Measurements from ENCODE around the gene PCSK5. TPM values are rescaled to one million over a fixed set of nuclear protein-coding genes. Genes with fewer than 3 reads are reported as not detected.
A peak's percentile ranks its signal among the peaks of the same experiment; 100 is the strongest.

PCSK5 gene
- total and polyA plus RNA-seq, 4 experiments from 2014 or later, result 3.4 to 8.4 (median 6.5) TPM

- Histone ChIP-seq H3K9me3 (ENCODE audit: control insufficient read depth in 1 of 2, low read length in 2 of 2) (no peaks in the 10 kb centered on the region), H3K4me1 (ENCODE audit: insufficient read depth, low read length) (peaks cover 2% of the 10 kb centered on the region), H3K4me3 (ENCODE audit: low read length in 2 of 2) (no peak overlapping the region), H3K27ac (ENCODE audit: low read depth, low read length) (no peak overlapping the region), H3K27me3 (ENCODE audit: insufficient read depth, low read length) (no peaks in the 10 kb centered on the region), H3K36me3 (ENCODE audit: insufficient read depth, low read length) (no peaks in the 10 kb centered on the region)
- Mint-ChIP-seq H3K4me3 (no peak overlapping the region), H3K27ac (no peak overlapping the region), H3K4me1 (peaks cover 0 to 9% (median 2%) of the 10 kb centered on the region in 4 donors), H3K9me3 (peaks cover 0 to 10% (median 4%) of the 10 kb centered on the region in 8 donors), H3K27me3 (no peaks in the 10 kb centered on the region), H3K36me3 (peaks cover 0 to 6% of the 10 kb centered on the region in 2 donors)
- intact Hi-C loops (cut with micrococcal nuclease), result no loop called here
- ChIA-PET POLR2A (ENCODE audit: partially characterized antibody) (no interaction called here), CTCF (ENCODE audit: partially characterized antibody) (no interaction called here)
- DNase-seq, result no peak
Observed at GRCh38 chr9:75967556-75967955, 77.1 kb downstream of the PCSK5 start.

- H3K4me3 ChIP-seq (ENCODE audit: low read length in 2 of 2), result no peak overlapping the region
- CTCF ChIA-PET (ENCODE audit: partially characterized antibody), result interaction anchor here (0.6 kb wide), 1 partner anchor 96 kb away, joined by 3 read pairs; no protein-coding TSS in a partner anchor
- H3K27ac ChIP-seq (ENCODE audit: low read depth, low read length), result no peak overlapping the region
- no peaks in the 10 kb centered on the region for H3K27me3 ChIP-seq (ENCODE audit: insufficient read depth, low read length)
- POLR2A ChIA-PET (ENCODE audit: partially characterized antibody), result no interaction called here
- no peak for DNase-seq
- Mint-ChIP-seq H3K4me3 (no peak overlapping the region), H3K4me1 (peaks cover 0 to 15% (median 2%) of the 10 kb centered on the region in 4 donors), H3K9me3 (peaks cover 0 to 10% (median 3%) of the 10 kb centered on the region in 8 donors), H3K36me3 (no peaks in the 10 kb centered on the region), H3K27me3 (no peaks in the 10 kb centered on the region), H3K27ac (no peak overlapping the region)
- H3K4me1 ChIP-seq (ENCODE audit: insufficient read depth, low read length), result no peaks in the 10 kb centered on the region
- intact Hi-C loops (cut with micrococcal nuclease), result no loop called here
- H3K36me3 ChIP-seq (ENCODE audit: insufficient read depth, low read length), result no peaks in the 10 kb centered on the region
- no peaks in the 10 kb centered on the region for H3K9me3 ChIP-seq (ENCODE audit: control insufficient read depth in 1 of 2, low read length in 2 of 2)
Observed at GRCh38 chr9:75974016-75974766, 83.7 kb downstream of the PCSK5 start.

DNA sequence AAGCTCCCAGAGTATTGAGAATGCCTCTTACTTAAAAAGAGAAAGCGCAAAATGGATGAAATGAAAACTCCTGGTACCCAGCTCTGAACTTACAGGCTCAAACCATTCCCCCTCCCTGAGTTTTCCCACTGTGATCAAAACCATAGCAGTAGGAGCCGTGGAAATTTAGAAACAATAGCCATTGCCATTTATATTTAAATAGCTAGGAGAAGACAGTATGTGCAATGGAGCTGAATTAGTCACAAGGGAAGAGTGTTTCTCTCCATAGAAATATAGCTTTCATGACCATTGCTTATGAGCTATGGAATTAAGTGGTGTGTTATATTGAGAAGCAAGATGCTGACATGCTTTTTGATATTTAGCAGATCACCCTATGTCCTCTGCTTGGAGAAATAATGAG is 84.6 kb downstream of the PCSK5 start:
- peak overlapping the region in 2 of 7 donors; percentile 1 to 18 for H3K27ac Mint-ChIP-seq

DNA sequence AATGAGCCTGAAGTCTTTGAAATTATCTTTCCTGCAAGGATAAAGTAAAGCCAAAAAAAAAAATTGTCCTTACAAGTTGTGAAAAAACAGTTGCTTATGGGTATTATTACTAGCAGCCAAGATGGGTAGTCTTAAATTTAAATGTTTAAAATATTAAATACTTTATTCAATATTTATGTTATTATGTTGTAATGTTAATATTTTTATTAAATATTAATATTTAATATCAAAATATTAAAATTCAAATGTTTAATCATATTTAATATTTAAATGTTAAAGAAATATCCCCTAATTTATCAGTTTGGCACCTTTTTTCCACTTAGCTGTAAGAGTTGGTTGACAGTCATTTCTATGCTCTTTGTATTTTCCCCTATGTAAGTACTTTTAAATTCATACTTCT is 86.1 kb downstream of the PCSK5 start:
- Mint-ChIP-seq H3K4me1 (peaks cover 0 to 15% (median 4%) of the 10 kb centered on the region in 4 donors), H3K36me3 (no peaks in the 10 kb centered on the region), H3K4me3 (no peak overlapping the region), H3K9me3 (peaks cover 0 to 5% (median 0%) of the 10 kb centered on the region in 8 donors), H3K27me3 (no peaks in the 10 kb centered on the region), H3K27ac (no peak overlapping the region)
- DNase-seq, result no peak
- intact Hi-C loops (cut with micrococcal nuclease), result no loop called here
- ChIA-PET POLR2A (ENCODE audit: partially characterized antibody) (no interaction called here), CTCF (ENCODE audit: partially characterized antibody) (no interaction called here)
- Histone ChIP-seq H3K9me3 (ENCODE audit: control insufficient read depth in 1 of 2, low read length in 2 of 2) (no peaks in the 10 kb centered on the region), H3K4me1 (ENCODE audit: insufficient read depth, low read length) (no peaks in the 10 kb centered on the region), H3K36me3 (ENCODE audit: insufficient read depth, low read length) (no peaks in the 10 kb centered on the region), H3K27me3 (ENCODE audit: insufficient read depth, low read length) (no peaks in the 10 kb centered on the region), H3K27ac (ENCODE audit: low read depth, low read length) (no peak overlapping the region), H3K4me3 (ENCODE audit: low read length in 2 of 2) (no peak overlapping the region)

More for the DNA sequence above, 84.6 kb downstream of the PCSK5 start:
- intact Hi-C loops (cut with micrococcal nuclease), result no loop called here
- Mint-ChIP-seq H3K4me1 (peaks cover 0 to 15% (median 4%) of the 10 kb centered on the region in 4 donors), H3K4me3 (no peak overlapping the region), H3K9me3 (peaks cover 0 to 10% (median 3%) of the 10 kb centered on the region in 8 donors), H3K36me3 (no peaks in the 10 kb centered on the region), H3K27me3 (no peaks in the 10 kb centered on the region)
- Histone ChIP-seq H3K36me3 (ENCODE audit: insufficient read depth, low read length) (no peaks in the 10 kb centered on the region), H3K27ac (ENCODE audit: low read depth, low read length) (no peak overlapping the region), H3K9me3 (ENCODE audit: control insufficient read depth in 1 of 2, low read length in 2 of 2) (no peaks in the 10 kb centered on the region), H3K4me3 (ENCODE audit: low read length in 2 of 2) (no peak overlapping the region), H3K4me1 (ENCODE audit: insufficient read depth, low read length) (no peaks in the 10 kb centered on the region), H3K27me3 (ENCODE audit: insufficient read depth, low read length) (no peaks in the 10 kb centered on the region)
- CTCF ChIA-PET (ENCODE audit: partially characterized antibody), result no interaction called here
- POLR2A ChIA-PET (ENCODE audit: partially characterized antibody), result no interaction called here
- DNase-seq, result no peak

DNA sequence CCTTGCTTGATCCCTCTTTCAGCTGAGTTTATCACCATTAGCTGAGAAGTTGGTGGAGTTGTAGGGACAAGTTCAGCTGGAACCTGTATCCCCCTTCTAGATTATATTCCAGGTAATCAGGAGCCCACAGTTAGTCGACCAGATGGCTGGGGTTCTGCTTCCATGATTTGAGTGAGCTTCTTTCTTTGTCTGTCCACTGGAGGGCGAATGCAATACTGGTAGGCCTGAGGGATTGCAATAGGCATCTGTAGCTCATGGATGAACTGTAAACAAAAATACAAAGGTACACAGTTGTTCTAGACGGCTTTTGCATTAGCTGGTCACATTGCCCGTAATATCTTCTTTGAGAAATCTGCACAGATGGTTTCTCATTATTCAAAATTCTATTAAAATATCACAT is 88.9 kb downstream of the PCSK5 start:
- no peaks in the 10 kb centered on the region for H3K36me3 Mint-ChIP-seq
- no peaks in the 10 kb centered on the region for H3K4me1 ChIP-seq (ENCODE audit: insufficient read depth, low read length)
- no peaks in the 10 kb centered on the region for H3K9me3 ChIP-seq (ENCODE audit: control insufficient read depth in 1 of 2, low read length in 2 of 2)
- H3K4me3 ChIP-seq (ENCODE audit: low read length in 2 of 2), result no peak overlapping the region
- intact Hi-C loops (cut with micrococcal nuclease), result no loop called here
- peaks cover 0 to 15% (median 4%) of the 10 kb centered on the region in 4 donors for H3K4me1 Mint-ChIP-seq
- no peaks in the 10 kb centered on the region for H3K27me3 Mint-ChIP-seq
- no peak overlapping the region for H3K4me3 Mint-ChIP-seq
- H3K36me3 ChIP-seq (ENCODE audit: insufficient read depth, low read length), result no peaks in the 10 kb centered on the region
- H3K27ac ChIP-seq (ENCODE audit: low read depth, low read length), result no peak overlapping the region
- no peak overlapping the region for H3K27ac Mint-ChIP-seq
- ChIA-PET POLR2A (ENCODE audit: partially characterized antibody) (no interaction called here), CTCF (ENCODE audit: partially characterized antibody) (interaction anchor here (1.0 to 1.6 kb wide), 2 partner anchors 83 to 93 kb away, joined by 3 read pairs; no protein-coding TSS in a partner anchor)
- no peaks in the 10 kb centered on the region for H3K27me3 ChIP-seq (ENCODE audit: insufficient read depth, low read length)
- DNase-seq, result peak in 1 of 5 donors; percentile 3
- H3K9me3 Mint-ChIP-seq, result no peaks in the 10 kb centered on the region

GRCh38 chr9:75983319-75984045 is 93.0 kb downstream of the PCSK5 start:
- Mint-ChIP-seq H3K36me3 (peaks cover 9 to 18% of the 10 kb centered on the region in 2 donors), H3K27me3 (no peaks in the 10 kb centered on the region), H3K9me3 (peaks cover 0 to 1% (median 0%) of the 10 kb centered on the region in 8 donors), H3K27ac (no peak overlapping the region), H3K4me1 (peaks cover 0 to 3% (median under 1%) of the 10 kb centered on the region in 4 donors), H3K4me3 (no peak overlapping the region)
- no peaks in the 10 kb centered on the region for H3K27me3 ChIP-seq (ENCODE audit: insufficient read depth, low read length)
- ChIA-PET POLR2A (ENCODE audit: partially characterized antibody) (no interaction called here), CTCF (ENCODE audit: partially characterized antibody) (no interaction called here)
- no peaks in the 10 kb centered on the region for H3K36me3 ChIP-seq (ENCODE audit: insufficient read depth, low read length)
- no peak for DNase-seq
- intact Hi-C loops (cut with micrococcal nuclease), result no loop called here
- H3K4me1 ChIP-seq (ENCODE audit: insufficient read depth, low read length), result no peaks in the 10 kb centered on the region
- no peaks in the 10 kb centered on the region for H3K9me3 ChIP-seq (ENCODE audit: control insufficient read depth in 1 of 2, low read length in 2 of 2)
- no peak overlapping the region for H3K27ac ChIP-seq (ENCODE audit: low read depth, low read length)
- no peak overlapping the region for H3K4me3 ChIP-seq (ENCODE audit: low read length in 2 of 2)

DNA sequence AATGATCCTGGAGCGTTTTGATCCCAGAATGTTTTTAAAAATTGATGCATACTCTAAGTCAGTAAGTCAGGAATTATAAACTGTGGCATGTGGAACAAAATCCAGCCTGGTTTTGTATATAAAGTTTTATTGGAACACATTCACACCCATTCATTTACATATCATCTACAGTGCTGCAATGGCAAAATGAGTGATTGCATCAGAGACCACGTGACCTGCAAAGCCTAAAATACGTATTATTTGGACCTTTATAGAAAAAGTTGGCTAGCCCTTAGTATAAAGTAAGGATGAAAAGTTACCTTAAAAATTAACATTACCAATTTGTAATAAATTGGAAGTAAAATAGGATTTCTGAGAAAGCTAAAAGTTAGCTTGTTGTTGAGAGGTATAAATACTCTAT is 95.0 kb downstream of the PCSK5 start:
- Mint-ChIP-seq H3K4me1 (peaks cover 0 to 5% (median 0%) of the 10 kb centered on the region in 4 donors), H3K27ac (no peak overlapping the region), H3K9me3 (peaks cover 0 to 1% (median 0%) of the 10 kb centered on the region in 8 donors), H3K36me3 (peaks cover 12 to 20% of the 10 kb centered on the region in 2 donors), H3K27me3 (no peaks in the 10 kb centered on the region), H3K4me3 (no peak overlapping the region)
- Histone ChIP-seq H3K4me1 (ENCODE audit: insufficient read depth, low read length) (no peaks in the 10 kb centered on the region), H3K36me3 (ENCODE audit: insufficient read depth, low read length) (no peaks in the 10 kb centered on the region), H3K27me3 (ENCODE audit: insufficient read depth, low read length) (no peaks in the 10 kb centered on the region), H3K27ac (ENCODE audit: low read depth, low read length) (no peak overlapping the region), H3K4me3 (ENCODE audit: low read length in 2 of 2) (no peak overlapping the region), H3K9me3 (ENCODE audit: control insufficient read depth in 1 of 2, low read length in 2 of 2) (no peaks in the 10 kb centered on the region)
- ChIA-PET POLR2A (ENCODE audit: partially characterized antibody) (no interaction called here), CTCF (ENCODE audit: partially characterized antibody) (interaction anchor here (1.1 kb wide), 1 partner anchor 32 kb away, joined by 3 read pairs; no protein-coding TSS in a partner anchor)
- intact Hi-C loops (cut with micrococcal nuclease), result no loop called here
- DNase-seq, result no peak

Measured in CD4-positive, alpha-beta memory T cell (primary cell).